HG03108 (cell line): ENCODE results near the gene PRIMA1.

Experiments used
- ATAC-seq: cut with Tn5 transposase; IDR thresholded peaks from one replicate; pipeline ENCODE4 v1.9.1; 2021; ENCODE audit warnings: moderate library complexity; ENCODE audit not compliant: unreplicated experiment

The PRIMA1 gene

DNA sequence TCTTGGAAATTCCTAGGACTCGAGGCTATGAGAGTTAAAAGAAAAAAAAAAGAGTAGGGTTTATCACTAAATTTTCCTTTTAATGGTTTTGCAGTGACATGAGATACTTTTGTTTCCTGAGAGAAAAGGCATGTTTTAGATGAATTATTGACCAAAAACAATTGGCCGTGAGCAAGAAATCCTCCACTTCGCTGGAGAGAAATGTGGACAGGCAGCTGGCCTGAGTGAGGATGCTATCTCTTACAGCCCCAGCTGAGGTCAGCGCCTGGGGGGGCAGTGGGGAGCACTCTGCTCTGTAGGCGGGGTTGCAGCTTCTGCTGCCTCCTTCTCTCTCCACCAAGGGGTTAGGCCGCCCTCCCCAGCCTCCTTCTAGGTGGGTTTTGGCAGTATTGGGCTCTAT is 54.7 kb downstream of the PRIMA1 start:
- no peak for ATAC-seq

DNA sequence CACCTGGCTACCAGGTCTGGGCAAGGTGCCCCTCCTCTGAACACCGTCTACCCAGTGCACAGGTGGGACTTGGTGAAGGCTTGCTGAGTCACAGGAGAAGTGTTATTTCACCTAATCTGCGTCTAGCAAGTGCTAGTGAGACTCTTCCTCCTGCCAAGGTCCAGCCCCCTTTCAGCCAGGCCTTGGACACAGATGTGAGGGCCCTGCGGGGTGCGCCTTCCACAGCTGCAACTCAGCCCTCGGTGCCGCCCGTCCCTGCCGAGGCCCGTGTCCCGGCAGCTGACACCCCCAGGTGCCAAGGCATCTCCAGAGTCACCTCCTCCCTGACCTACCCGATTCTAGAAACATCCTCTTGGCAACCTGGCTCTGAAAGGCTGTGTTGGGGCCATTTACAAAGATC is 55.1 kb downstream of the PRIMA1 start:
- no peak for ATAC-seq

DNA sequence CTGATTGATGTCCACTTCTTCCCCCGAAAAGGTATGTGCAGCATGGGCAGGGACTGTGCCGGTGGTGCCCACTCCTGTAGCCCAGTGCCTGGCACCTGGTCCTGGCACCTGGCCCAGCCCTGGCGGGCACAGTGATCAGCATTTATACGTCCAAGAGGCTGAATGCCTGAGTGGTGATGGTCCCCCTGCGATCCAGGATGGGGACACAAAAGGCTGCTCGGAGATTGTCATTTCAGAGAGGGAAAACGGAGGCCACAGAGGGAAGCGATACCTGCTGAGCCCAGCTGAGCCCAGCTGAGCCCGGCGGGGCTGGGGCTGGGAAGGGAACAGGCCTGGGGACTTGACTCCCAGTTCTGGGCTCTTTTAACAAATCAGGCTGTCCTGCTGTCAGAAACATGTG is 55.8 kb downstream of the PRIMA1 start:
- no peak for ATAC-seq

DNA sequence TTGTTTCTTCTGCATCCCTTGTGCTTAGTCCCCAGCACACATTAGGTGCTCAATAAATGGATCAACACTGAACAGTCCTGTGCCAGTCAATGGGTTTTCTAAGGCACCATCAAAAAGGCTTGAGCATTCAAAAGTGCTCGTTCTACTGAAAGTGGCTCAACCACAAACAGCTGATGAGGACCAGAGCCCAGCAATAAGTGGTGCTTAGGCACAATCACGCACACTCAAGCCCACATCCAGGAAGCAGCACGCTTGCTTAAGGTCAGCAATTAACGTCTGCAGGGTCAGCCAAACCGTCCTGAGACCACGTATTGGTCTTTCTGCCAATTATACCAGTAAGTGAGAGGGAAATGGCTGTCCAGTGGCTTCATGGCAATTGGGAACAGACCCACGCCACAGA is 56.5 kb downstream of the PRIMA1 start:
- ATAC-seq, result no peak

DNA sequence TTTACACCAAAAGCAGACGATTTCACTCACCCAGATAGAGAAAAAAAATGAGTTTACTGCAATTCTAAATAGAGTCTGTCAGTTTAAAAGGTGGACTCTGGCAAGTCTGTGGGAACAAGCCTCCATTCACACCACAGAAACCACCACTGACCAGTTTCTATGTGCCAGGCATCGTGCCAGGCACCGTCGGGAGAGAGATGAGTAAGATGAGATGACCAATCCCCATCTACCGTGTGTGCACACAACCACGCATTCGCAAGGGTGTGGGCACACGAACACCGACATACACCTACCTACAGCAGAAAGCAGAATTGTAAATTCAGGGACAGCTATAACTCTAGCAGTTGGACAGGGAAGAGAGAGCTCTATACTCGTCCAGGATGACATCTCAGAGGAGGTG is 58.3 kb downstream of the PRIMA1 start:
- ATAC-seq, result no peak

DNA sequence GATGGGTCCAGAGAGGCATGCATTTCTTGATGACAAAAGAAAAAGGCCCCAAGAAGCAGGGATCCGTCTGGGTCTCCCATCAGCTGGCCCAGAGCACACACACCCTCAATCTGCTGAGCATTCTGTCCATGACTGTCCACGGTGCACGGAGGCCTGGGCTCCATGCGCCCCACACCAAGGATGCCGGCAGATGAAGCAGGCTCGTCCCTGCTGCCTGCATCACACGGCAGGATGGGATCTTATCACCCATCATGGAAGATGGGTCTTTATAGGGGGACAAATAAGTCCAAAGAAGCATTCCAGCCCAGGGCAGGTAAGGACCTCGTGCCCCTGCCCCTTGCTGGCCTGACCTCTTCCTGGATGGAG is 59.7 kb downstream of the PRIMA1 start:
- no peak for ATAC-seq

DNA sequence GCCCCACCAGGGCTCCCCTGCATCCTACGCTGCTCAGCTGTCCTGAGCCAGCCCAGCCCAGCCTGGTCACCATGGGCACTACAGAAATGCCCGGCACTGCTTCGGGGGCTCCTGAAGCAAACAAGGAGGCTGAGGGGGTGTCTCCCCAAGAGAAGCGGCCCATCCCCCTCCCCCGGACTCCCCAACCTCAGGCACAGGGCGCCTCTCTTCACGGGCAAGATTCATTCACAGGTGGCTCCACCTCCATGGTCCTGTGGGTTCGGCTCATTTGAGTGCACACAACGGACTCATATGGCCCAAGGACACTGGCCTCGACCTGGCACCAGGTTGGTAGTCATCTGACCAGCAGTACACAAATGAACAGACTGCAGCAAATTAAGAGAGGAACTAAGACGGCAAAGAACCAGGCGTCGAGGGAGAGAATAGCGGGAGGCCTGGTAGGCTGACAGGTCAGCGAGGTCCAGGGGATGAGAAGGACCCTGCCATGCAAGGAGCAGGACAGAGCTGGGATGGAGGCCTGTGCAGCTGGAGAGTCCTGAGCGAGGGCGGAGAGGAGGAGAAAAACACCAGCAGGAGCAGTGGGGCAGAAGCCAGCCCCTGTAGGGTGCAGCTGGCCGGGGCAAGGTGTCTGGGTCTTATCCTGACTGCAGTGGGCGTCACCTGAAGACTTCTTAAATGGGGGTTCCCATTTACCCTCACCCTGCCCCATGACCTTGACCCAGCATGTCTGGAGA is 60.2 kb downstream of the PRIMA1 start:
- no peak for ATAC-seq

DNA sequence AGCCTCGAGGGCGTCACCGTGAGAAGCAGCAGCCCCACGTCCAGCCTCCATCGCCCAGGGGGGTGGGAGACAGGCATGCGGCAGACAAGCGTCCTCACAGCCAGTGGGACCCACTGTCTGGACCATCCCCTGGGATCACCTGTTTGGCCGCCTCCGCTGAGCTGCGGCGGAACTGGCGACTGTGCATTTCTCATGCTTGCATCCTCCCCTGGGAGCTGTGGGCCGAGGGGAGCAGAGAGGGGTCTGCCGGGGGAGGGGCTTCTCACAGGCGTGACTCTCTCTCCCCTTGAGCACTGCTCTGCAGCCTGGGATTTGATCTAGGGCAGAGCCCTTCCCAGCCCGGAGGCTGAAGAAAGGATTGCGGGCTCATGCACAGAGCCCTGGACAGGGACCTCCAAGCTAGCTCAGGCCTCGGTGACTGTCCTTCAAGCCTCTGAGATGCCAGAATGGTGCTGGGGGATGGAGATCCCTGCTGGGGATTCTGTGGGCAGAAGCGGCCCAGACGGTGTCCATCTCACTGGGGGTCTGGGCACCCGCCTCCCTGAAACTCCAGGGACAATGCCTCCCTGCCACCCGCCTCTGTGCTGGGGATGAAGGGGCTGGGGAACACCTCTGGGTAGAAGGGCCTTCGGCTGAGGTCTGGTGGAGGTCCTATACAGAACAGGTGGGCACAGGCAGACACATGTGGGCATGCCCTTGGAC is 61.1 kb downstream of the PRIMA1 start:
- no peak for ATAC-seq

DNA sequence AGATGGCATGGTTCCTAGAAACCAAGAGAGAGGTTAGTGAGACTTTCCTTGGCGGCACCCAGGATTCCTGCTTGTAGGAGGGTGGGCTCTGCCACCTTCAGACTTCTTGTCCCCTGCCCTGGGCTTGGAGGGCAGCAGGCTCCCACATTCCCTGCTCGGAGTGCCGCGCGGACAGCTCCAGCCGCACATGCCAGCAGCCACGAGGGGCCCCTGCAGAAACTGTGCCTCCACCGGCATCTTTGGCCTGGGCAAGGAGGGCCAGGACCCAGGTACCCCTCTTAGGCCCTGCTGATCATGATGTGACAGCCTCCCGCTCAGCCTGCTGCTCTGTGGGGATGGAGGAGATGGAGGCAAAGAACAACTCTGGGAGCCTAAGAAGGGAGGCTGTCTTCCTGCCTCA is 62.3 kb downstream of the PRIMA1 start:
- no peak for ATAC-seq

DNA sequence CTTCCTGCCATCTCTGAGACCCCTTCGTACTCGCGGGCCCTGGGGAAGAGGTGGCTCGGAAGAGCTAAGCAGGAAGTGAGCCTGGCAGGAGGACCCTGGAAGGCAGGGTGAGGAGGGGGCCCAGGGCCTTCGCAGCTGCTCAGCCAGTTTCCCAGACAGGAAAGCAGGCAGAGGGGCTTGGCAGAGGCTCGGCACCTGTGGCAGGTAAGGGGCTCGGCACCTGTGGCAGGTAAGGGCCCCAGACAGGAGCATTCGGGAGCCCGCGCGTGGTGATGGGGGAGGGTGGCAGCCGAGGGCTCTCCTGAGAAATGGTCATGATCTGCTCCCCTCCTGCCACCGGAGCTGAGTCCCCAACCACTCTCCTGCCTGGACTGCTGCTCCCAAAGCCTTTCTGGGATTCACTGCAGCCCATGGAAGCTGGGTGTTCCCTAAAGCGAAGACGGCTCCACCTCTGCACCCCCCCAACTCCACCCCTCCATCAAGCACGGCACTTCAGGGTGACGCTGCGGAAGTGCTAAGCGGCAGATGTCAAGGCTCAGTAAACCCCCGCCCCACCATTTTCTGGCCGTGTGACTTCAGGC is 63.2 kb downstream of the PRIMA1 start:
- no peak for ATAC-seq

DNA sequence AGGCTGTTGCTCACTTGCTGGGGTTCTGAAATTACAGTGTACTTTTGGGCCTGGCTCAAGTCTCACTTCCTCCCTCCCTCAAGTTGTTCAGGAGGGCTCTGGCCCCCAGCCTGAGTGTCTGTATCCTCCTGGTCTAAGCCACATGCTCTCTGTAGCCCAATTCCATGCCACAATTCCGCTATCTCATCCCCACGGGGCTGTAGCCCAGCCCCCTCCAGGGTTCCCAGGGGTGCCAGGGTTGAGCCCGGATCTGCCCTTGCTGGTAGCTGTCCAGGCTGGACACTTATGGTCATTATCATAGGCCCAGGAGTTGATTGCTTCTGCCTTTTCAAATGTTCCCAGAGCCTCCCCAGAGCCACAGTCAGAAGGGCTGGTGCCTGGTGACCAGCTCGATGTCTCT is 65.3 kb downstream of the PRIMA1 start:
- no peak for ATAC-seq

DNA sequence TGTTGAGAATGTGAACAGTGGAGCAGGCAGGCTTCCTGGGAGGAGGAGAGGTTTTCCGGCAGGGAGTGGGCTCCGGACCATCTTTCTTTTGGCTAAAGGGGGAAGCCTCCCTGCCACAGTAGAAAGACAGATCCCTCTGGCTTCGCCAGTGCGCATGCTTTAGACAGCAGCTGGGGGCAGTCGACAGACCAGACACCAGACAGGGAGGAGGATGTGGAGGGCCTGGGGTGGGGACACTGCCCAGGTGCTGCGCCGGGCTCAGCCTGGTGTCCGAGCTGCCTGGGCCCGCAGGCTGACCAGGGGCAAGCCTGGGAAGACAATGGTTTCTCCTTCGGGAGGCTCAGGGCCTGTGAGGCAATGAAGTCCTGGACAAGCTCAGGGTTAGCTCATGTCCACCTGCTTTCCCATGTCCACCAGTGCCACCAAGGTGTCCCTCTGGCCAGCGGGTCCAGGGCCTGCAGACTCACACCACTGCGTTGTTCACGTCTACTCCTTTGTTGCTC is 67.3 kb downstream of the PRIMA1 start:
- no peak for ATAC-seq

DNA sequence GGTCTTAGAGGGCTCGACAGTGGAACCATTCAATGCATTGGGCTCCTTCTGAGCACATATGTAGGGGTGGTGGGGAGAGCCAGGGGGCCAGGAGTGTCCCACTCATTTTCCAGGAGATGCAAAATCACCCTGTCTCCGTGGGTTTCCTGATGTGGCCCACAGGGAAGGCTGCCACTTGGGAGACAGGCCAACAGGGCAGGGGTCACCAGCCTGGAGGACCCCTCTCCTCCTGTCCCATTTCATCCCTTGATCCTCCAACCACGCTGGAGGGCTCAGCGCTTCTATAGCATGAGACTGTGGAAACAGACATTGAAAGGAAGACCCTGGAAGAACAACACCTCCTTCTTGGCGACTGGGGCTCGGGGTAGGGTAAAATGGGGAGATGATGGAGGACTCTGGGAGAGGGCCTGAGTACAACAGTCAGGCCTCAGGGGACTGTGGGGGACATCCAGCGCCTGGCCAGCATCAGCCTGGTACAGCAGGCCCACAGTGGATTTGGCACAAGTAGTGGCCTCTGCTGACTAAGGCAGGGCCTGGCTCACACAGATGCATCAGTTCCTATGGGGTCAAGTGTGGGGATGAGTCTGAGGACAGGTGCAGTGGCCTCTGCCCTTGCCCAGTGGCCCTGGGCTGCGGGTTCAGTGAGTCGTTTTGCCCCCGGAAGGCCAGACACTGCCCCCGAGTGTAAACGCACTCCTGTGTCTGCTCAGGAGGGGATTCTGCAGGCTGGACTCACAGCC is 68.0 kb downstream of the PRIMA1 start:
- ATAC-seq, result no peak

DNA sequence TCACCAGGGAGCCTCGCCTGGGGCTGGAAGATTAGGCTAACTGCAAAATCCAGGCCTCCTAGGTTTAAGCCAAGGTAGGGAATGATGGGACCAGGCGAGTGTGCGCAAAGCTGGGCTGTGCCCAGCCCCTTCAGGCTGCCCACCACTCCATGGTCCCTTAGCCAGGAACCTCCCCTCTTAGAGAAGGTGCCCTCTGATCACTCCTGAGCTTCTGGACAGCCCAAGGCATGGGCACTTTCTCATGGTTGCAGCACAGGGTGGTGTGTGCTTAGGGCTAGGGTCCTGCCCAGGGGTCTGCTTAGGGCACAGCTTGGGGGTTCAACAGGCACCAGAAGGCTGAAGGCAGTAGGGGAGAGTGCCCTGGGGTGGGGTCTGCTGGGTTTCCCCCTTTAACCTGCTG is 69.0 kb downstream of the PRIMA1 start:
- no peak for ATAC-seq

DNA sequence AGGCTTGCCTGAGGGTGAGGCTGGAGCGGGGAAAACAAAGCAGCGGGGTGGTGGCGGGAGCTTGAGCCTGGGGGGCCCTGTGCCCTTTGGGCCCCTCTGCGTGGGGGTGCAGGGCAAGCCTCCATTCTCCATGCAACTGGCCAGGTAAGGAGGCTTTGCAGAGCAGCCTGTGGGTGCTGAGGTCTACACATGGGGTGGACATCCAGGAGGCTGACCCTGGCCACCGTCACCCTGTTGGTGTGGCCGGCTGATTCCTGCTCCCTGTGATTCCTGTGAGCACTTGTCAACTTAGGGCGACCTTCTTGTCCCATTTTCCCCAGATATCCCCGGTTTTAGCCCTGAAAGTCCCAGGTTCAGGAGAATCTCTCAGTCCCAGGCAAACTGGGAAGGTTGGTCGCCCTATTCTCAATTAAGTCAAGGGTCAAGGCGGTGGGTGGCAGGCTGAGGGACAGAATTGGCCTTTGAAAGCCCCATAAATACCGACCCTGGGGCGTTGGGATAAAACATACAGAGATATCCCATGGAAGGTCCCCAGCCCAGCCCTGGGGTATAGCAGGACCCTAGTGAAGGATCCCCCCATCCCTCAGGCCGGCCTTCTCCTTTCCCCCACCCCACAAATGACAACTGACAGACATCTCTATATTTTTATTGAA is 70.5 kb downstream of the PRIMA1 start:
- no peak for ATAC-seq

DNA sequence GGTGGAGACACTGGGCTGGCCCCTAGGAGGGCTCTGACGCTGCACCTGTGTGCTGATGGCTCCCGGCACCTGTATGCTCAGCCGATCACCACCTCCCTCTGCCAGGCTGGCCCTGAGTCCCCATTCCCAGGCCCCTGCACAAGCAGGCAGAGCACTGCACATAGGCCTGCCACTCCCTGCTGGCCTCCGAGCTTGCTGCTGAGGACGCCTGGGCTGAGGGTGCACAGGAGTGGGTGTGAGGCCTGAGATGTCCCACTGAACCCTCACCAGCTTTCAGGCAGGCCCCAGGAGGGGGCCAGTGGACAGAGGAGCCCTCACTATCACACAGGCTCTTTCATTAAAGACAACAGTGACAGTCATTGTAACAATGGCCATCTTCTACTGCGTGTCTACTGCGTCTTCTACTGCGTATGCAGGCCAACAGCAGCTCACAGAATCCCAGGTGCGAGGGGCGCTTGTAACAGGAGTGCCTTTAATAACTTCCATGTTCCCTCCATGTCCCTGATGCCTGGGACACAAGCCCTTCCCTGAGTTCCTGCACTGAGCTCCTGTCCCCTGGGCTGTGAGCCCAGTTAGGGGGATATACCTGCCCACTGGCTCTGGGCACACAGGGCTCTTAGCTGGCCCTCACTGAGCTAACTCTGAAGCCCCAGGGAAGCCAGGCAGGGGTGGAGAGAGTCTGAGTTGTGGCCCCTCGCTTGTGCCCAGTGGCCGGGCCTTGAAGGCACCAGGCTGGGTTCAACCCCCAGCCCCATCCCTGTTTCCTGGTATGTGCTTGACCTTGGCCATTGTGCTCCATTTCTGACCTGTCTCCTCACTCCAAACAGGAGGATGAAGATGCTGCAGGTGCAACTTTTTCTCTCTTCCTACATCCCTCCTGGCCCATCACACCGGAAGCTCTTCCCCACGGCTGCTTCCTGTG is 71.3 kb downstream of the PRIMA1 start:
- no peak for ATAC-seq

DNA sequence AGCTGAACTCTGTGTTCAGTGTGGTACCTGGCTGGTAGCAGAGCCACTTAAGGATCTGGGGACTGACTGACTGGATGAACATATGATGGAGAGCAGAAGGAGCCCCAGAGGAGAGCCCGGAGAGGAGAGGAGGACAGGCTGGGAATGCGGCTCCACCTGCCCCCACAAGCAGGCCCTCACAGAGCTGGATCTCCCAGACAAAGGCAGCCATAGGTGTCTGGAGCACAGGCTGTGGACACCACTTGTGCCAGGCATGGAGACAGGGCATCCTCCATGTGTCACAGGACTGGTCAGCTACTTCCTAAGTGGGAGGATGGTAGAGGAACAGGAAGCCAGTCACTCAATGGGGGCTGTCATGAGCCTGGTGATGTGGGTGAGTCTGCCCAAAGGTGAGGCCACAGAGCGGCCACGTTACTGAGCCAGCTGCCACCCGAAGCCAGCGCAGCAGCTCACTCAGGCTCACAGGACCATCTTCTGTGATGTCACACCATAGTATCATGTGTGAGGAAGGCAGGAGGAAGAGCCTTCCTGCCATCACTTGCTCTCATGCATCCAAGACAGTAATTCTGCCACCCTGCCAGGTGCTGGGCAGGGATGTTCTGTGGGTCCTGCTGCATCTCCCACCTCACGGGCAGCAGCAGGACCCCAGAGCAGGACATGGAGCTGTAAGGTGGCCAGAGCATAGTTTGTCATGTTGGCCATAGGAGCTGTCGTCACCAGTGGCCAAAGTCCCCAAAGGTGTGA is 72.1 kb downstream of the PRIMA1 start:
- ATAC-seq, result no peak

DNA sequence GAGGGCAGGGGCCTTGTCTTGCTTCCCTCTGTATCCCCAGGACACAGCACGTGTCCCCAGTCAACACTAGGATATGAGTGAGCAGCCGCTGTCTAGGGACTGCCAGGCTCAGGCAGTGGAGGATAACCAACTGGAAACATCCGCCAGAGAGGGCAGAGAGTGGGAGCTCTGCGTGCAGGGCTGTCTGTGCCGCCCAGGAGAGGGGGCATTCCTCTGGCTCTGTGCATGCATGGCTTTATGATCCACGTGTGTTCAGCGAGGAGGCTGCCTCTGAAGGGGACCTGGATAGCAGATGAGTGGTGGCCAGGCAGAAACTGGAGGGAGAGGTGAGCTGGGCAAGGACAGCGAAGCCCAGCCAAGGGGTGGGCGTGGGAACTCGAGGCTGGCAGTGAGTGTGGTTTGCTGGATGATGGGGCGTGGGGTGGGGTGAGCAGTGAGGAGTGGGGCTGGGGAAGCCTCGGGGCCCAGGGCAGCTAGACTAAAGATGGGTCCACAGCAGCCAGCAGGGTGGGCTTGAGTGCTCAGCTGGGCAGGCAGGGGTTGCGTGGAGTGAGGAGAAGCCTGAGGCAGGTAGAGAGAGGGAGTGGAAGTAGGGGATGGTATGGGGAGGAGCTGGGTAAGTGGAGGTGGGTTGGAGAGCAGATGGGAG is 72.9 kb downstream of the PRIMA1 start:
- ATAC-seq, result no peak

DNA sequence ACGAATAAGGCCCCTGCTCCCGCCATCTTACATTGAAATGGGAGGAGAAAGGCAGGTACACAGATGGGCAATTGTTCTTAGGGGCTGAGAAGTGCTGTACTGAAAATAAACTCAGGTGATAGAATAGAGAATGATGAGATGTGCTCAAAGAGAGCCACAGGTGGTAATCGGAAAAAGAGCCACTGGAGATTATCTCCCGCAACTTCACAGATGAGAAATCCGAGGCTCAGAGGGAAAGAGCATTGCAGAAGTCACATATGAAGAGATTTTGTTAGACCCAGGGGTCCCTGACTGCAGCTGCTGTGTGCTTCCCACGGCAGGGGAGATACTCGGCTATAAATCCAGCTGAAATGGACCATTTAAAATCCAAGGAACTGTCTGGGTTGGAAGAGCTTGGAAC is 73.7 kb downstream of the PRIMA1 start:
- no peak for ATAC-seq
